HepG2 (cell line): Measurements from ENCODE around the gene IKZF3. TPM values are rescaled to one million over a fixed set of nuclear protein-coding genes. Genes with fewer than 3 reads are reported as not detected.

Source experiments
- ATAC-seq: fragments of 200-7000 bp; cut with Tn5 transposase; 3 replicates; pipeline ENCODE4 v1.9.1; 2020; ENCODE audit warnings: mild to moderate bottlenecking, moderate library complexity
- BruUV-seq: library from RNA; stranded (reverse); fragments of 400-500 nt; replicated peaks from 2 replicates; lab custom pipeline; 2021; lab: Mats Ljungman, UMichigan
- CTCF ChIA-PET: fragments of 300-600 bp; formaldehyde crosslinking; extraction: SDS; loops from one replicate; lab custom pipeline; 2021; ENCODE audit warnings: low total read pairs, inconsistent platforms, low intra/inter-chr PET ratio; lab: Yijun Ruan, JAX
- POLR2A ChIA-PET: fragments of 350-600 bp; sonication (Branson Sonifier 250); formaldehyde crosslinking; loops from one replicate; lab custom pipeline; 2020; ENCODE audit warnings: antibody characterized with exemption, inconsistent platforms; lab: Yijun Ruan, JAX
- DNase-seq: peaks from one replicate; pipeline ENCODE4 v3.0.0-alpha.2; 2015; ENCODE audit warnings: low spot score
- FAIRE-seq: peaks from 3 replicates; lab custom pipeline; 2011; peaks lifted over from hg19 to GRCh38; lab: Jason Lieb, UNC
- H2AFZ ChIP-seq: one replicate; pipeline ENCODE4 v1.6.1; 2011; ENCODE audit warnings: low read length, inconsistent platforms
- H3K27ac ChIP-seq: fragments of 300-600 bp; 3 replicates; pipeline ENCODE4 v1.8.0; 2011; ENCODE audit warnings: mixed run types, mild to moderate bottlenecking, mixed read lengths, low read length, inconsistent platforms; ENCODE audit not compliant: insufficient read depth; ENCODE audit errors: extremely low read length
- H3K27me3 ChIP-seq, 2 experiments: fragments of 200-600 bp in 1 of 2; 2 replicates in 1 of 2; 3 replicates in 1 of 2; pipeline versions ENCODE4 v1.6.0 to v1.8.0; 2011; ENCODE audit warnings: low read length in 2 of 2, mild to moderate bottlenecking in 2 of 2, moderate library complexity in 2 of 2, inconsistent platforms in 1 of 2; ENCODE audit not compliant: insufficient read depth in 2 of 2, control insufficient read depth in 1 of 2
- H3K36me3 ChIP-seq, 2 experiments: fragments of 200-600 bp in 1 of 2; replicated peaks in 1 of 2; 2 replicates in 1 of 2; 3 replicates in 1 of 2; pipeline versions ENCODE4 v1.5.1 to v1.8.0; 2011; ENCODE audit warnings: low read length in 2 of 2, inconsistent platforms in 1 of 2; ENCODE audit not compliant: insufficient read depth in 2 of 2, control insufficient read depth in 1 of 2
- H3K4me1 ChIP-seq: 2 replicates; pipeline ENCODE4 v1.5.1; 2012; ENCODE audit warnings: low read length, inconsistent platforms; ENCODE audit not compliant: insufficient read depth
- H3K4me2 ChIP-seq: 2 replicates; pipeline ENCODE4 v1.6.0; 2011; ENCODE audit warnings: low read depth, low read length, inconsistent platforms
- H3K4me3 ChIP-seq, 3 experiments: fragments of 200-600 bp in 1 of 3; sonication (generic), shearing (Covaris generic) in 1 of 3; replicated peaks in 1 of 3; 2 replicates each; pipeline ENCODE4 v1.5.1; 2011 to 2016; ENCODE audit warnings: low read length in 3 of 3, inconsistent platforms in 2 of 3, low read depth in 2 of 3, mild to moderate bottlenecking in 2 of 3, control low read depth in 1 of 3, mixed read lengths in 1 of 3; ENCODE audit not compliant: insufficient read depth in 1 of 3
- H3K79me2 ChIP-seq: one replicate; pipeline ENCODE4 v1.6.1; 2011; ENCODE audit warnings: low read length, inconsistent platforms; ENCODE audit not compliant: insufficient read depth
- H3K9ac ChIP-seq: 2 replicates; pipeline ENCODE4 v1.6.0; 2011; ENCODE audit warnings: mild to moderate bottlenecking, low read depth, low read length, inconsistent platforms; ENCODE audit not compliant: insufficient read depth
- H3K9me3 ChIP-seq: 2 replicates; pipeline ENCODE4 v1.5.1; 2012; ENCODE audit warnings: mild to moderate bottlenecking, low read length
- H4K20me1 ChIP-seq: 2 replicates; pipeline ENCODE4 v1.6.0; 2011; ENCODE audit warnings: inconsistent platforms, mild to moderate bottlenecking, low read length, moderate library complexity; ENCODE audit not compliant: insufficient read depth
- ATF7 ChIP-seq, 2 experiments: fragments of 450-650 bp in 1 of 2; sonication (generic) in 1 of 2; formaldehyde crosslinking in 1 of 2; IDR thresholded peaks; 2 replicates each; pipeline versions ENCODE4 v1.4.0 to v1.6.1; 2016 to 2020; ENCODE audit warnings: antibody characterized with exemption in 1 of 2, mild to moderate bottlenecking in 1 of 2, missing genetic modification reagents in 1 of 2
- BRCA1 ChIP-seq: sonication (generic); formaldehyde crosslinking; IDR thresholded peaks from 2 replicates; pipeline ENCODE4 v1.4.0; 2020; ENCODE audit warnings: missing genetic modification reagents
- HNF4G ChIP-seq, 2 experiments: sonication (generic) in 1 of 2; formaldehyde crosslinking in 1 of 2; IDR thresholded peaks; 2 replicates each; pipeline versions ENCODE4 v1.4.0 to v1.6.1; 2011 to 2020; ENCODE audit warnings: borderline replicate concordance in 2 of 2, low read depth in 2 of 2, mild to moderate bottlenecking in 2 of 2, low read length in 1 of 2, missing genetic modification reagents in 1 of 2, moderate library complexity in 1 of 2
- PRMT3 ChIP-seq: sonication (generic); formaldehyde crosslinking; IDR thresholded peaks from 2 replicates; pipeline ENCODE4 v1.8.1; 2022; ENCODE audit warnings: low read depth, mild to moderate bottlenecking, moderate library complexity, missing genetic modification reagents, borderline replicate concordance
- PTBP1 ChIP-seq: fragments of 200-400 bp; formaldehyde crosslinking; IDR thresholded peaks from 2 replicates; pipeline ENCODE4 v1.6.1; 2018; ENCODE audit warnings: low read length, low read depth; ENCODE audit not compliant: poor library complexity, severe bottlenecking
- RARA ChIP-seq: IDR thresholded peaks from 2 replicates; pipeline ENCODE4 v1.6.1; 2016; ENCODE audit warnings: missing genetic modification reagents, missing compliant biosample characterization
- RBFOX2 ChIP-seq: fragments of 200-400 bp; formaldehyde crosslinking; IDR thresholded peaks from 2 replicates; pipeline ENCODE4 v1.6.1; 2017; ENCODE audit warnings: low read depth, mild to moderate bottlenecking, low read length
- RXRB ChIP-seq: IDR thresholded peaks from 2 replicates; pipeline ENCODE4 v1.6.1; 2016; ENCODE audit warnings: borderline replicate concordance, missing genetic modification reagents, missing compliant biosample characterization
- SMAD9 ChIP-seq: sonication (generic); formaldehyde crosslinking; IDR thresholded peaks from 2 replicates; pipeline ENCODE4 v1.5.1; 2020; ENCODE audit warnings: mild to moderate bottlenecking, missing genetic modification reagents
- TP53 ChIP-seq: sonication (generic); formaldehyde crosslinking; conservative IDR thresholded peaks from 2 replicates; pipeline ENCODE4 v1.4.0; 2020; ENCODE audit warnings: missing genetic modification reagents
- ZC3H13 ChIP-seq: sonication (generic); formaldehyde crosslinking; IDR thresholded peaks from 2 replicates; pipeline ENCODE4 v1.8.1; 2023; ENCODE audit warnings: mild to moderate bottlenecking, missing genetic modification reagents, moderate library complexity
- ZFP82 ChIP-seq: sonication (generic); formaldehyde crosslinking; IDR thresholded peaks from 2 replicates; pipeline ENCODE4 v1.5.1; 2020; ENCODE audit warnings: mild to moderate bottlenecking, missing genetic modification reagents, borderline replicate concordance
- ZKSCAN5 ChIP-seq: sonication (generic); formaldehyde crosslinking; IDR thresholded peaks from 2 replicates; pipeline ENCODE4 v1.5.1; 2020; ENCODE audit warnings: mild to moderate bottlenecking, missing genetic modification reagents
- ZNF136 ChIP-seq: sonication (generic); formaldehyde crosslinking; IDR thresholded peaks from 2 replicates; pipeline ENCODE4 v1.8.1; 2022; ENCODE audit warnings: low read depth, mild to moderate bottlenecking, moderate library complexity, missing genetic modification reagents
- ZNF180 ChIP-seq: sonication (generic); formaldehyde crosslinking; IDR thresholded peaks from 2 replicates; pipeline ENCODE4 v1.4.0; 2020; ENCODE audit warnings: low read depth, missing genetic modification reagents, borderline replicate concordance
- WGBS: methylation state at CpG from one replicate; pipeline ENCODE4 v1.1.6; 2017; ENCODE audit warnings: low lambda C conversion rate; 5-methylcytosine and 5-hydroxymethylcytosine counted together
- in situ Hi-C: cut with HindIII; loops from 2 replicates; pipeline ENCODE4 v1.10.0; 2017; ENCODE audit warnings: low pct_unique_long_range_greater_than_20kb; ENCODE audit not compliant: extremely low pct_ligation_motif_present
- intact Hi-C: fragments of 100-400 bp; cut with micrococcal nuclease; formaldehyde crosslinking; loops from one replicate; pipeline ENCODE4 v1.10.0; 2022; ENCODE audit not compliant: unreplicated experiment
- polyA plus RNA-seq, 8 experiments: library from polyadenylated mRNA; depleted of rRNA in 3 of 8; stranded (reverse) in 7 of 8; unstranded in 1 of 8; fragments of >200 nt; fragmentation: Illumina TruSeq in 4 of 8; extraction: Trizol in 4 of 8; gene quantifications; 2 replicates each; pipeline versions ENCODE4 v1.2.1 to v1.2.3, GENCODE V29; 2011 to 2016; ENCODE audit warnings: low read depth in 4 of 8, missing spikeins in 1 of 8, mixed read lengths in 1 of 8; ENCODE audit not compliant: insufficient read depth in 1 of 8
- total RNA-seq, 5 experiments: library from RNA; depleted of rRNA; stranded (reverse); fragments of >200 nt; fragmentation: Illumina TruSeq; extraction: Trizol; gene quantifications; 2 replicates each; pipeline ENCODE4 v1.2.3, GENCODE V29; 2016; ENCODE audit warnings: low read depth in 1 of 5
- TF ChIP-seq, protein P1 (sequence below): sonication (generic); formaldehyde crosslinking; conservative IDR thresholded peaks from 2 replicates; pipeline ENCODE4 v1.4.0; 2020; ENCODE audit warnings: missing genetic modification reagents
- TF ChIP-seq, protein P2 (sequence below): sonication (generic); formaldehyde crosslinking; IDR thresholded peaks from 2 replicates; pipeline ENCODE4 v1.4.0; 2020; ENCODE audit warnings: missing genetic modification reagents
- TF ChIP-seq, protein P3 (sequence below): sonication (generic); formaldehyde crosslinking; IDR thresholded peaks from 2 replicates; pipeline ENCODE4 v1.5.1; 2020; ENCODE audit warnings: mild to moderate bottlenecking, moderate library complexity, missing genetic modification reagents

The IKZF3 gene
- total and polyA plus RNA-seq, 2 of the 13 experiments (the other 11 are each of a cell fraction or from before 2014, with no cell fraction given): not detected

DNA sequence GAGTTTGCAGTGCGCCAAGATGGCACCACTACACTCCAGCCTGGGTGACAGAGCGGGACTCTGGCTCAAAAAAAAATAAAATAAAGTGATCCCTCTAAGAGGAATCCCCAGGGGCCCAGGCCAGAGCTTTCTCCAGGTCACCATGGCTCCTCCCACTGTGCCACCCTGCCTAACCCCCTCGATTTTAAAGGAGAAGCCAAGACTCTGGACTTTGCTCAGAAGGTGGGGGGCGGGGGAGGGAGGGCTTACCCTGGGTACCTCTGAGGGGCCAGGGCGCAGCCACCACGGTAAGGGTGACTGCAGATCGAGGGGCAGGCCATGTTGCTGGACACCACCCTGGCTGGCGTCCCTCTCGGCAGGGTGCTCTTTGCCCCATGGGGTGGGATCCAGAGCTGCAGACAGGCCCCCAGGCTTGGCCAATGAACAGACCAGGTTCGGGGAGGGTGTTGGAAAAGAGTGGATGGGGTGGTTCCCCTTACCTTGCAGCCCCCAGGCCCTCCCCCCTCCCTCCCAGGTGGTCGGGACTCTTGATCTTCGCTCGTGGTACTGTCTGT, 126.8 kb downstream of the IKZF3 start:
- H3K4me2 ChIP-seq: peak overlapping the region; percentile 82
- no peaks in the 10 kb centered on the region; a peak in 1 of 5 replicates for H3K27me3 ChIP-seq
- peaks cover 4 to 6% of the 10 kb centered on the region in 2 experiments; a peak in 4 of 5 replicates for H3K36me3 ChIP-seq
- no peak overlapping the region for H2AFZ ChIP-seq
- peak overlapping the region; percentile 89 to 96 (median 95) for H3K4me3 ChIP-seq
- DNase-seq: peak; percentile 63
- FAIRE-seq: peak; percentile 43
- CTCF ChIA-PET: no interaction called here
- peak overlapping the region; percentile 95 for H3K9ac ChIP-seq
- H4K20me1 ChIP-seq: peaks cover 7% of the 10 kb centered on the region; the same call in 1 of the 2 replicates
- intact Hi-C loops (loop anchor here (10.0 kb wide), 1 partner anchor 272 kb away; the partner anchor contains the start of gene CDK12), in situ Hi-C loops (no loop called here)
- peak; percentile 65 for ATAC-seq
- no peaks in the 10 kb centered on the region for H3K9me3 ChIP-seq
- WGBS: 11% methylated on average over 6 of the region's 13 CpGs
- peak overlapping the region; percentile 97 for H3K27ac ChIP-seq
- no TSS peak for BruUV-seq
- peaks cover 43% of the 10 kb centered on the region for H3K4me1 ChIP-seq
- H3K79me2 ChIP-seq: peaks cover 36% of the 10 kb centered on the region
- POLR2A ChIA-PET: interaction anchor here (0.6 to 2.4 kb wide), 14 partner anchors 9 to 243 kb away, joined by 3 to 44 read pairs (median 7); partner anchors contain the start of genes ERBB2, PGAP3 and PSMD3
- TF ChIP-seq RARA (no peak; the same call in 1 of the 2 replicates), BRCA1 (no peak), HNF4G (IDR thresholded peaks at IDR 0.05; ENCODE audit: borderline replicate concordance, low read depth, low read length) (peak; percentile 54), HNF4G (CRISPR knock-in tag; IDR thresholded peaks at IDR 0.05; ENCODE audit: borderline replicate concordance, low read depth) (peak; percentile 12; the same call in 1 of the 2 replicates), ZKSCAN5 (CRISPR knock-in tag) (no peak), ZFP82 (CRISPR knock-in tag) (no peak), ATF7 (IDR thresholded peaks at IDR 0.05) (no peak), ATF7 (CRISPR knock-in tag; IDR thresholded peaks at IDR 0.05) (no peak), RXRB (CRISPR knock-in tag) (no peak; the same call in none of the 2 replicates), ZNF136 (CRISPR knock-in tag) (no peak), RBFOX2 (no peak), ZC3H13 (CRISPR knock-in tag) (no peak), ZNF180 (CRISPR knock-in tag) (no peak), TP53 (CRISPR knock-in tag) (no peak), SMAD9 (no peak), PRMT3 (CRISPR knock-in tag) (no peak), PTBP1 (no peak)
- TF ChIP-seq, protein P1, sequence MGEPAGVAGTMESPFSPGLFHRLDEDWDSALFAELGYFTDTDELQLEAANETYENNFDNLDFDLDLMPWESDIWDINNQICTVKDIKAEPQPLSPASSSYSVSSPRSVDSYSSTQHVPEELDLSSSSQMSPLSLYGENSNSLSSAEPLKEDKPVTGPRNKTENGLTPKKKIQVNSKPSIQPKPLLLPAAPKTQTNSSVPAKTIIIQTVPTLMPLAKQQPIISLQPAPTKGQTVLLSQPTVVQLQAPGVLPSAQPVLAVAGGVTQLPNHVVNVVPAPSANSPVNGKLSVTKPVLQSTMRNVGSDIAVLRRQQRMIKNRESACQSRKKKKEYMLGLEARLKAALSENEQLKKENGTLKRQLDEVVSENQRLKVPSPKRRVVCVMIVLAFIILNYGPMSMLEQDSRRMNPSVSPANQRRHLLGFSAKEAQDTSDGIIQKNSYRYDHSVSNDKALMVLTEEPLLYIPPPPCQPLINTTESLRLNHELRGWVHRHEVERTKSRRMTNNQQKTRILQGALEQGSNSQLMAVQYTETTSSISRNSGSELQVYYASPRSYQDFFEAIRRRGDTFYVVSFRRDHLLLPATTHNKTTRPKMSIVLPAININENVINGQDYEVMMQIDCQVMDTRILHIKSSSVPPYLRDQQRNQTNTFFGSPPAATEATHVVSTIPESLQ (CRISPR knock-in tag): no peak
- TF ChIP-seq, protein P2, sequence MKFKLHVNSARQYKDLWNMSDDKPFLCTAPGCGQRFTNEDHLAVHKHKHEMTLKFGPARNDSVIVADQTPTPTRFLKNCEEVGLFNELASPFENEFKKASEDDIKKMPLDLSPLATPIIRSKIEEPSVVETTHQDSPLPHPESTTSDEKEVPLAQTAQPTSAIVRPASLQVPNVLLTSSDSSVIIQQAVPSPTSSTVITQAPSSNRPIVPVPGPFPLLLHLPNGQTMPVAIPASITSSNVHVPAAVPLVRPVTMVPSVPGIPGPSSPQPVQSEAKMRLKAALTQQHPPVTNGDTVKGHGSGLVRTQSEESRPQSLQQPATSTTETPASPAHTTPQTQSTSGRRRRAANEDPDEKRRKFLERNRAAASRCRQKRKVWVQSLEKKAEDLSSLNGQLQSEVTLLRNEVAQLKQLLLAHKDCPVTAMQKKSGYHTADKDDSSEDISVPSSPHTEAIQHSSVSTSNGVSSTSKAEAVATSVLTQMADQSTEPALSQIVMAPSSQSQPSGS (CRISPR knock-in tag): no peak
- TF ChIP-seq, protein P3, sequence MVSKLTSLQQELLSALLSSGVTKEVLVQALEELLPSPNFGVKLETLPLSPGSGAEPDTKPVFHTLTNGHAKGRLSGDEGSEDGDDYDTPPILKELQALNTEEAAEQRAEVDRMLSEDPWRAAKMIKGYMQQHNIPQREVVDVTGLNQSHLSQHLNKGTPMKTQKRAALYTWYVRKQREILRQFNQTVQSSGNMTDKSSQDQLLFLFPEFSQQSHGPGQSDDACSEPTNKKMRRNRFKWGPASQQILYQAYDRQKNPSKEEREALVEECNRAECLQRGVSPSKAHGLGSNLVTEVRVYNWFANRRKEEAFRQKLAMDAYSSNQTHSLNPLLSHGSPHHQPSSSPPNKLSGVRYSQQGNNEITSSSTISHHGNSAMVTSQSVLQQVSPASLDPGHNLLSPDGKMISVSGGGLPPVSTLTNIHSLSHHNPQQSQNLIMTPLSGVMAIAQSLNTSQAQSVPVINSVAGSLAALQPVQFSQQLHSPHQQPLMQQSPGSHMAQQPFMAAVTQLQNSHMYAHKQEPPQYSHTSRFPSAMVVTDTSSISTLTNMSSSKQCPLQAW (CRISPR knock-in tag): no peak
